Neural cell (in vitro differentiated cells): Measurements from ENCODE around the gene PIGM. TPM values are rescaled to one million over a fixed set of nuclear protein-coding genes. Genes with fewer than 3 reads are reported as not detected.

Experiments used
- H2AFZ ChIP-seq: fragments of 200-600, 300-800 bp; sonication (generic), shearing (Covaris generic); 2 replicates; pipeline ENCODE4 v1.6.0; 2014; ENCODE audit warnings: low read depth, mild to moderate bottlenecking, antibody characterized with exemption, low read length, moderate library complexity
- H3F3A ChIP-seq: fragments of 200-600 bp; shearing (Covaris generic); 2 replicates; pipeline ENCODE4 v1.6.1; 2016; ENCODE audit warnings: mild to moderate bottlenecking, moderate library complexity, mixed read lengths, antibody characterized with exemption, low read length; ENCODE audit not compliant: insufficient read depth, poor library complexity, severe bottlenecking
- H3K27ac ChIP-seq: fragments of 200-600, 300-800 bp; sonication (generic), shearing (Covaris generic); 2 replicates; pipeline ENCODE4 v1.5.1; 2014; ENCODE audit warnings: mild to moderate bottlenecking, low read length, moderate library complexity
- H3K27me3 ChIP-seq: fragments of 300-800, 200-600 bp; sonication (generic), shearing (Covaris generic); 2 replicates; pipeline ENCODE4 v1.6.0; 2014; ENCODE audit warnings: mild to moderate bottlenecking, low read depth, low read length, moderate library complexity; ENCODE audit not compliant: insufficient read depth
- H3K36me3 ChIP-seq: fragments of 300-800, 200-600 bp; sonication (generic), shearing (Covaris generic); 2 replicates; pipeline ENCODE4 v1.5.1; 2014; ENCODE audit warnings: mild to moderate bottlenecking, antibody characterized with exemption, low read length, moderate library complexity; ENCODE audit not compliant: insufficient read depth
- H3K4me2 ChIP-seq: fragments of 300-800, 200-600 bp; sonication (generic), shearing (Covaris generic); 2 replicates; pipeline ENCODE4 v1.6.0; 2014; ENCODE audit warnings: mild to moderate bottlenecking, low read length
- H3K4me3 ChIP-seq: fragments of 300-800, 200-600 bp; sonication (generic), shearing (Covaris generic); 2 replicates; pipeline ENCODE4 v1.5.1; 2014; ENCODE audit warnings: mild to moderate bottlenecking, low read length, moderate library complexity
- H3K79me2 ChIP-seq: fragments of 200-600 bp; shearing (Covaris generic); replicated peaks from 2 replicates; pipeline ENCODE4 v1.6.0; 2014; ENCODE audit warnings: mild to moderate bottlenecking, low read length, moderate library complexity; ENCODE audit not compliant: insufficient read depth
- H3K9ac ChIP-seq: fragments of 300-800, 200-600 bp; sonication (generic), shearing (Covaris generic); 2 replicates; pipeline ENCODE4 v1.6.1; 2016; ENCODE audit warnings: mild to moderate bottlenecking, low read length, mixed read lengths
- H3K9me2 ChIP-seq: fragments of 200-600 bp; shearing (Covaris generic); 2 replicates; pipeline ENCODE4 v1.6.1; 2016; ENCODE audit warnings: mild to moderate bottlenecking, low read length, mixed read lengths; ENCODE audit not compliant: insufficient read depth
- H3K9me3 ChIP-seq: fragments of 200-600, 300-800 bp; sonication (generic), shearing (Covaris generic); 2 replicates; pipeline ENCODE4 v1.6.1; 2016; ENCODE audit warnings: mild to moderate bottlenecking, mixed run types, low read length, moderate library complexity, mixed read lengths
- H4K20me1 ChIP-seq: fragments of 200-600 bp; shearing (Covaris generic); 2 replicates; pipeline ENCODE4 v1.6.1; 2016; ENCODE audit warnings: mild to moderate bottlenecking, mixed run types; ENCODE audit not compliant: insufficient read depth
- EP300 ChIP-seq: fragments of 450-650 bp; conservative IDR thresholded peaks from 2 replicates; pipeline ENCODE4 v1.6.1; 2014; ENCODE audit warnings: antibody characterized with exemption, mild to moderate bottlenecking, moderate library complexity; ENCODE audit not compliant: poor library complexity, severe bottlenecking
- EZH2 ChIP-seq: fragments of 200-600, 300-800 bp; shearing (Covaris generic), sonication (generic); IDR thresholded peaks from 2 replicates; pipeline ENCODE4 v1.6.1; 2014; ENCODE audit warnings: antibody characterized with exemption, low read length, borderline replicate concordance, mild to moderate bottlenecking; ENCODE audit not compliant: insufficient read depth, poor library complexity, severe bottlenecking
- MXI1 ChIP-seq: fragments of 450-650 bp; conservative IDR thresholded peaks from 2 replicates; pipeline ENCODE4 v1.6.1; 2014; ENCODE audit warnings: antibody characterized with exemption, mild to moderate bottlenecking; ENCODE audit not compliant: poor library complexity, severe bottlenecking
- POLR2AphosphoS5 ChIP-seq: IDR thresholded peaks from 2 replicates; pipeline ENCODE4 v1.6.1; 2012
- RAD21 ChIP-seq: fragments of 450-650 bp; conservative IDR thresholded peaks from 2 replicates; pipeline ENCODE4 v1.6.1; 2014; ENCODE audit warnings: antibody characterized with exemption, mild to moderate bottlenecking, moderate library complexity
- REST ChIP-seq: IDR thresholded peaks from 2 replicates; pipeline ENCODE4 v1.6.1; 2012; ENCODE audit warnings: borderline replicate concordance
- SMC3 ChIP-seq: fragments of 450-650 bp; conservative IDR thresholded peaks from 2 replicates; pipeline ENCODE4 v1.6.1; 2014; ENCODE audit warnings: antibody characterized with exemption, mild to moderate bottlenecking, moderate library complexity; ENCODE audit not compliant: poor library complexity
- TAF1 ChIP-seq: IDR thresholded peaks from 2 replicates; pipeline ENCODE4 v1.6.1; 2012; ENCODE audit warnings: low read depth
- polyA plus RNA-seq: library from polyadenylated mRNA; depleted of rRNA; stranded (reverse); fragments of >200 nt; gene quantifications from 2 replicates; pipeline ENCODE4 v1.2.3, GENCODE V29; 2014
- TF ChIP-seq, protein P1 (sequence below): fragments of 450-650 bp; IDR thresholded peaks from 2 replicates; pipeline ENCODE4 v1.5.1; 2014; ENCODE audit warnings: antibody characterized with exemption, mild to moderate bottlenecking, moderate library complexity; ENCODE audit not compliant: poor library complexity, severe bottlenecking

The PIGM gene
- polyA plus RNA-seq, 1 donor from 2014 or later, result 3.8 TPM

- H3F3A ChIP-seq, result no peaks in the 10 kb centered on the region
- no peak overlapping the region for H3K9ac ChIP-seq
- H3K27ac ChIP-seq, result no peak overlapping the region
- H4K20me1 ChIP-seq, result no peaks in the 10 kb centered on the region
- H3K9me2 ChIP-seq, result no peaks in the 10 kb centered on the region
- H3K4me2 ChIP-seq, result no peak overlapping the region
- H2AFZ ChIP-seq, result no peak overlapping the region
- no peak overlapping the region for H3K4me3 ChIP-seq
- H3K9me3 ChIP-seq, result no peaks in the 10 kb centered on the region
- H3K36me3 ChIP-seq, result no peaks in the 10 kb centered on the region
- TF ChIP-seq SMC3 (no peak), POLR2AphosphoS5 (no peak)
- H3K79me2 ChIP-seq, result no peaks in the 10 kb centered on the region
- H3K27me3 ChIP-seq, result no peaks in the 10 kb centered on the region
Observed at GRCh38 chr1:160056648-160057169, 24.9 kb upstream of the PIGM start.

GRCh38 chr1:160053548-160054365, 22.0 kb upstream of the PIGM start:
- H3K79me2 ChIP-seq, result no peaks in the 10 kb centered on the region
- no peaks in the 10 kb centered on the region for H3K27me3 ChIP-seq
- H2AFZ ChIP-seq, result no peak overlapping the region
- no peak overlapping the region for H3K4me3 ChIP-seq
- H3K9me3 ChIP-seq, result no peaks in the 10 kb centered on the region
- TF ChIP-seq, protein P1, sequence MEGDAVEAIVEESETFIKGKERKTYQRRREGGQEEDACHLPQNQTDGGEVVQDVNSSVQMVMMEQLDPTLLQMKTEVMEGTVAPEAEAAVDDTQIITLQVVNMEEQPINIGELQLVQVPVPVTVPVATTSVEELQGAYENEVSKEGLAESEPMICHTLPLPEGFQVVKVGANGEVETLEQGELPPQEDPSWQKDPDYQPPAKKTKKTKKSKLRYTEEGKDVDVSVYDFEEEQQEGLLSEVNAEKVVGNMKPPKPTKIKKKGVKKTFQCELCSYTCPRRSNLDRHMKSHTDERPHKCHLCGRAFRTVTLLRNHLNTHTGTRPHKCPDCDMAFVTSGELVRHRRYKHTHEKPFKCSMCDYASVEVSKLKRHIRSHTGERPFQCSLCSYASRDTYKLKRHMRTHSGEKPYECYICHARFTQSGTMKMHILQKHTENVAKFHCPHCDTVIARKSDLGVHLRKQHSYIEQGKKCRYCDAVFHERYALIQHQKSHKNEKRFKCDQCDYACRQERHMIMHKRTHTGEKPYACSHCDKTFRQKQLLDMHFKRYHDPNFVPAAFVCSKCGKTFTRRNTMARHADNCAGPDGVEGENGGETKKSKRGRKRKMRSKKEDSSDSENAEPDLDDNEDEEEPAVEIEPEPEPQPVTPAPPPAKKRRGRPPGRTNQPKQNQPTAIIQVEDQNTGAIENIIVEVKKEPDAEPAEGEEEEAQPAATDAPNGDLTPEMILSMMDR, result no peak
- TF ChIP-seq EZH2 (no peak), RAD21 (no peak), SMC3 (no peak), POLR2AphosphoS5 (no peak), TAF1 (no peak), REST (no peak), MXI1 (no peak), EP300 (no peak)
- no peak overlapping the region for H3K9ac ChIP-seq
- H4K20me1 ChIP-seq, result no peaks in the 10 kb centered on the region
- H3K36me3 ChIP-seq, result no peaks in the 10 kb centered on the region
- no peak overlapping the region for H3K4me2 ChIP-seq
- no peaks in the 10 kb centered on the region for H3F3A ChIP-seq
- H3K27ac ChIP-seq, result no peak overlapping the region
- H3K9me2 ChIP-seq, result no peaks in the 10 kb centered on the region
